Caco-2 (cell line): ENCODE results near the gene COL5A1. TPM values are rescaled to one million over a fixed set of nuclear protein-coding genes. Genes with fewer than 3 reads are reported as not detected.

Experiments used
- BruUV-seq: library from RNA; stranded (reverse); fragments of 400-500 nt; replicated peaks from 2 replicates; lab custom pipeline; 2021; lab: Mats Ljungman, UMichigan
- CTCF ChIA-PET: fragments of 300-600 bp; sonication (Branson Sonifier 250); formaldehyde crosslinking; loops from one replicate; lab custom pipeline; 2022; ENCODE audit warnings: antibody characterized with exemption; lab: Charles Lee
- POLR2A ChIA-PET: fragments of 300-600 bp; sonication (Branson Sonifier 250); formaldehyde crosslinking; loops from one replicate; lab custom pipeline; 2022; ENCODE audit warnings: antibody characterized with exemption; lab: Charles Lee
- DNase-seq, 2 experiments: peaks; one replicate each; pipeline versions ENCODE4 v3.0.0 to v3.0.0-alpha.2; 2020 to 2022
- H3K27me3 ChIP-seq: replicated peaks from 2 replicates; pipeline ENCODE4 v1.6.0; 2011; ENCODE audit warnings: low read length; ENCODE audit not compliant: control insufficient read depth, insufficient read depth
- H3K36me3 ChIP-seq: 2 replicates; pipeline ENCODE4 v1.5.1; 2011; ENCODE audit warnings: low read length; ENCODE audit not compliant: control insufficient read depth, insufficient read depth
- H3K4me1 ChIP-seq: fragments of 250-450 bp; sonication (Bioruptor Pico); 2 replicates; pipeline ENCODE4 v1.5.1; 2020; ENCODE audit warnings: mild to moderate bottlenecking
- H3K4me3 ChIP-seq: 2 replicates; pipeline ENCODE4 v1.5.1; 2011; ENCODE audit warnings: low read depth, mild to moderate bottlenecking, control low read depth, low read length
- H3K9me3 ChIP-seq: fragments of 250-450 bp; sonication (Bioruptor Pico); 2 replicates; pipeline ENCODE4 v1.5.1; 2020; ENCODE audit warnings: mild to moderate bottlenecking, moderate library complexity
- H3K27ac Mint-ChIP-seq: one replicate; pipeline ENCODE4 v1.8.0; 2022; ENCODE audit warnings: mixed read lengths; ENCODE audit not compliant: unreplicated experiment
- H3K27me3 Mint-ChIP-seq: one replicate; pipeline ENCODE4 v1.8.0; 2022; ENCODE audit warnings: mixed read lengths; ENCODE audit not compliant: insufficient read depth, unreplicated experiment
- H3K36me3 Mint-ChIP-seq: one replicate; pipeline ENCODE4 v1.8.0; 2022; ENCODE audit warnings: mild to moderate bottlenecking, mixed read lengths; ENCODE audit not compliant: insufficient read depth, unreplicated experiment
- H3K4me1 Mint-ChIP-seq: one replicate; pipeline ENCODE4 v1.8.0; 2022; ENCODE audit warnings: low read depth, mixed read lengths; ENCODE audit not compliant: unreplicated experiment
- H3K4me3 Mint-ChIP-seq: one replicate; pipeline ENCODE4 v1.8.0; 2022; ENCODE audit warnings: mild to moderate bottlenecking, moderate library complexity, mixed read lengths; ENCODE audit not compliant: unreplicated experiment
- H3K9me3 Mint-ChIP-seq: one replicate; pipeline ENCODE4 v1.8.0; 2022; ENCODE audit warnings: mixed read lengths; ENCODE audit not compliant: unreplicated experiment
- intact Hi-C: fragments of 100-400 bp; cut with micrococcal nuclease; formaldehyde crosslinking; loops from one replicate; pipeline ENCODE4 v1.10.0; 2022; ENCODE audit not compliant: unreplicated experiment
- total RNA-seq: library from RNA; stranded (reverse); gene quantifications from 2 replicates; pipeline ENCODE4 v1.2.3, GENCODE V29; 2022
- TF ChIP-seq, protein P1 (sequence below), 2 experiments: fragments of 200-600 bp in 1 of 2; IDR thresholded peaks; 1 replicate in 1 of 2; 2 replicates in 1 of 2; pipeline versions ENCODE4 v1.5.1 to v1.8.0; 2011 to 2022; ENCODE audit warnings: antibody characterized with exemption in 1 of 2, control low read depth in 1 of 2, inconsistent platforms in 1 of 2, low read depth in 1 of 2, low read length in 1 of 2, mild to moderate bottlenecking in 1 of 2, moderate library complexity in 1 of 2; ENCODE audit not compliant: insufficient read depth in 1 of 2, severe bottlenecking in 1 of 2, unreplicated experiment in 1 of 2

COL5A1 gene
- total RNA-seq, 1 experiment from 2014 or later, result 4.8 TPM

DNA sequence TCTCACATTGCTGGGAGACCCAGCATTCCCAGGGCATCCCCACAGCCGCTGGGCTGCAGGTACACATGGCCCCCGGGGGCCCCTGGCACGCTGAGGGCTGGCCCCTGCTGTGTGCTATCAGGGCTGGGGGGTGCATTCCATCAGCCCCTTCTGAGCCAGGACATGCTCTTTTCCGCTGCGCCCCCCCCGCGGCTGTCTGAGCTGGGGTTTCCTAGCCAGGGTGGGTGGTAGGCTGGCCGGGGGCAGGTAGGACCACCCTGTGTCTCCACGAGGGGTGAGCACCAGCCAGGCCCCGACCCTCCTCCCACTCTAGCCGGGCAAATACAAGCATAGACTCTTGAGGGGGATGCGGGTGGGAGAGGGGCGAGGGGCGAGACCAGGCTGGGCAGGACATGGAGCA is 180.9 kb downstream of the COL5A1 start:
- DNase-seq, result no peak
- Mint-ChIP-seq H3K4me3 (no peak overlapping the region), H3K36me3 (no peaks in the 10 kb centered on the region), H3K27ac (no peak overlapping the region), H3K9me3 (no peaks in the 10 kb centered on the region), H3K4me1 (no peaks in the 10 kb centered on the region), H3K27me3 (no peaks in the 10 kb centered on the region)
- POLR2A ChIA-PET, result no interaction called here
- Histone ChIP-seq H3K36me3 (no peaks in the 10 kb centered on the region), H3K4me1 (no peaks in the 10 kb centered on the region), H3K9me3 (no peaks in the 10 kb centered on the region), H3K4me3 (no peak overlapping the region), H3K27me3 (no peaks in the 10 kb centered on the region)
- CTCF ChIA-PET, result no interaction called here
- TF ChIP-seq, protein P1, sequence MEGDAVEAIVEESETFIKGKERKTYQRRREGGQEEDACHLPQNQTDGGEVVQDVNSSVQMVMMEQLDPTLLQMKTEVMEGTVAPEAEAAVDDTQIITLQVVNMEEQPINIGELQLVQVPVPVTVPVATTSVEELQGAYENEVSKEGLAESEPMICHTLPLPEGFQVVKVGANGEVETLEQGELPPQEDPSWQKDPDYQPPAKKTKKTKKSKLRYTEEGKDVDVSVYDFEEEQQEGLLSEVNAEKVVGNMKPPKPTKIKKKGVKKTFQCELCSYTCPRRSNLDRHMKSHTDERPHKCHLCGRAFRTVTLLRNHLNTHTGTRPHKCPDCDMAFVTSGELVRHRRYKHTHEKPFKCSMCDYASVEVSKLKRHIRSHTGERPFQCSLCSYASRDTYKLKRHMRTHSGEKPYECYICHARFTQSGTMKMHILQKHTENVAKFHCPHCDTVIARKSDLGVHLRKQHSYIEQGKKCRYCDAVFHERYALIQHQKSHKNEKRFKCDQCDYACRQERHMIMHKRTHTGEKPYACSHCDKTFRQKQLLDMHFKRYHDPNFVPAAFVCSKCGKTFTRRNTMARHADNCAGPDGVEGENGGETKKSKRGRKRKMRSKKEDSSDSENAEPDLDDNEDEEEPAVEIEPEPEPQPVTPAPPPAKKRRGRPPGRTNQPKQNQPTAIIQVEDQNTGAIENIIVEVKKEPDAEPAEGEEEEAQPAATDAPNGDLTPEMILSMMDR (IDR thresholded peaks at IDR 0.05; ENCODE audit: insufficient read depth in 1 of 2, low read depth in 1 of 2, low read length in 1 of 2, severe bottlenecking in 1 of 2, unreplicated experiment in 1 of 2), result no peak
- intact Hi-C loops, result no loop called here
- no TSS peak for BruUV-seq

DNA sequence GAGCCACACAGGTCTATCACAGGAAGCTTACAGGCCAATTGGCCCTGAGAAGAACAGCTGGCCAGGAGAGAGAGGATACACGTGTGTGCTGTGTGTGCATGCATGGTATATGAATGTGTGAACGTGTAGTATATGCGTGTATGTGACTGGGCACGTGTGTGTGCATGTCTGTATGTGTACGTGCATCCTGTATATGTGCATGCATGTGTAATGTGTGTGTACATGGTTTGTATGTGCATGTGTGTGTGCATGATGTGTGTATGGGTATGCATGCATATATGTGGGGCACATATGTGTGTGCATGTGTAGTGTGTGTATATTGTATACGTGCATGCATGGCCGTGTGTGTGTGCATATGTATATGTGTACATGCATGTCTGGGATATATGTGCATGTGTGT is 182.0 kb downstream of the COL5A1 start:
- no peaks in the 10 kb centered on the region for H3K27me3 Mint-ChIP-seq
- H3K9me3 Mint-ChIP-seq, result no peaks in the 10 kb centered on the region
- TF ChIP-seq, protein P1 (IDR thresholded peaks at IDR 0.05; ENCODE audit: insufficient read depth in 1 of 2, low read depth in 1 of 2, low read length in 1 of 2, severe bottlenecking in 1 of 2, unreplicated experiment in 1 of 2), result no peak
- Histone ChIP-seq H3K36me3 (no peaks in the 10 kb centered on the region), H3K27me3 (no peaks in the 10 kb centered on the region), H3K9me3 (no peaks in the 10 kb centered on the region), H3K4me1 (no peaks in the 10 kb centered on the region), H3K4me3 (no peak overlapping the region)
- BruUV-seq, result no TSS peak
- no peak for DNase-seq
- POLR2A ChIA-PET, result no interaction called here
- H3K4me1 Mint-ChIP-seq, result no peaks in the 10 kb centered on the region
- no peak overlapping the region for H3K27ac Mint-ChIP-seq
- no peak overlapping the region for H3K4me3 Mint-ChIP-seq
- intact Hi-C loops, result no loop called here
- CTCF ChIA-PET, result no interaction called here
- no peaks in the 10 kb centered on the region for H3K36me3 Mint-ChIP-seq

DNA sequence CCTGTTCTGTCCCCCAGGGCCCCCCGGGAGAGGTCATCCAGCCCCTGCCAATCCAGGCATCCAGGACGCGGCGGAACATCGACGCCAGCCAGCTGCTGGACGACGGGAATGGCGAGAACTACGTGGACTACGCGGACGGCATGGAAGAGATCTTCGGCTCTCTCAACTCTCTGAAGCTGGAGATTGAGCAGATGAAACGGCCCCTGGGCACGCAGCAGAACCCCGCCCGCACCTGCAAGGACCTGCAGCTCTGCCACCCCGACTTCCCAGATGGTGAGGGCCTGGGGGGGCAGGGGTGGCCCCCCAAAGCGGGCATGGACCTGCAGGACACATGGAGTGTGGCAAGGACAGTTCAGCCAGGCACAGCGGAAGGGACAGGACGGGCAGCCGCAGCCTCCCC is 183.0 kb downstream of the COL5A1 start:
- intact Hi-C loops, result no loop called here
- Histone ChIP-seq H3K36me3 (no peaks in the 10 kb centered on the region), H3K4me1 (no peaks in the 10 kb centered on the region), H3K9me3 (no peaks in the 10 kb centered on the region), H3K27me3 (no peaks in the 10 kb centered on the region), H3K4me3 (no peak overlapping the region)
- Mint-ChIP-seq H3K27ac (no peak overlapping the region), H3K36me3 (no peaks in the 10 kb centered on the region), H3K4me3 (no peak overlapping the region), H3K9me3 (no peaks in the 10 kb centered on the region), H3K27me3 (no peaks in the 10 kb centered on the region), H3K4me1 (no peaks in the 10 kb centered on the region)
- CTCF ChIA-PET, result no interaction called here
- TF ChIP-seq, protein P1 (IDR thresholded peaks at IDR 0.05; ENCODE audit: insufficient read depth in 1 of 2, low read depth in 1 of 2, low read length in 1 of 2, severe bottlenecking in 1 of 2, unreplicated experiment in 1 of 2), result no peak
- no peak for DNase-seq
- POLR2A ChIA-PET, result no interaction called here
- BruUV-seq, result no TSS peak
